Endodermal cell (in vitro differentiated cells): ENCODE data around the gene IL10RA. TPM values are rescaled to one million over a fixed set of nuclear protein-coding genes. Genes with fewer than 3 reads are reported as not detected.

ENCODE experiments used
- DNase-seq: peaks from one replicate; pipeline ENCODE4 v3.0.0-alpha.2; 2017
- H3K27ac ChIP-seq: 2 replicates; pipeline ENCODE4 v1.5.1; 2013; ENCODE audit warnings: mild to moderate bottlenecking, low read depth, low read length, moderate library complexity
- H3K27me3 ChIP-seq: 2 replicates; pipeline ENCODE4 v1.6.1; 2013; ENCODE audit warnings: mild to moderate bottlenecking, low read length, moderate library complexity; ENCODE audit not compliant: insufficient read depth, control insufficient read depth, poor library complexity, severe bottlenecking
- H3K36me3 ChIP-seq: 2 replicates; pipeline ENCODE4 v1.7.0; 2013; ENCODE audit warnings: mild to moderate bottlenecking, low read length, moderate library complexity; ENCODE audit not compliant: control insufficient read depth, insufficient read depth
- H3K4me1 ChIP-seq: one replicate; pipeline ENCODE4 v1.7.0; 2013; ENCODE audit warnings: low read length; ENCODE audit not compliant: control insufficient read depth, insufficient read depth
- H3K4me3 ChIP-seq: 2 replicates; pipeline ENCODE4 v1.5.1; 2013; ENCODE audit warnings: mild to moderate bottlenecking, low read length, moderate library complexity
- H3K9ac ChIP-seq: 2 replicates; pipeline ENCODE4 v1.6.1; 2013; ENCODE audit warnings: mild to moderate bottlenecking, low read length, moderate library complexity; ENCODE audit not compliant: poor library complexity, severe bottlenecking; ENCODE audit errors: extremely low read depth
- H3K9me3 ChIP-seq: 2 replicates; pipeline ENCODE4 v1.6.1; 2013; ENCODE audit warnings: mild to moderate bottlenecking, low read length, moderate library complexity; ENCODE audit not compliant: control insufficient read depth
- H3K27ac Mint-ChIP-seq: 2 replicates; pipeline ENCODE4 v1.8.0; 2020; ENCODE audit warnings: mixed read lengths
- H3K27me3 Mint-ChIP-seq: 2 replicates; pipeline ENCODE4 v1.8.0; 2021; ENCODE audit warnings: mild to moderate bottlenecking, mixed read lengths; ENCODE audit not compliant: insufficient read depth
- H3K36me3 Mint-ChIP-seq: 2 replicates; pipeline ENCODE4 v1.8.0; 2020; ENCODE audit warnings: low read depth, mixed read lengths
- H3K4me1 Mint-ChIP-seq: 2 replicates; pipeline ENCODE4 v1.8.0; 2020; ENCODE audit warnings: mixed read lengths
- H3K4me3 Mint-ChIP-seq: 2 replicates; pipeline ENCODE4 v1.8.0; 2020; ENCODE audit warnings: mild to moderate bottlenecking, moderate library complexity, mixed read lengths
- H3K9me3 Mint-ChIP-seq: 2 replicates; pipeline ENCODE4 v1.8.0; 2020; ENCODE audit warnings: mild to moderate bottlenecking, mixed read lengths
- CTCF ChIP-seq: fragments of 200-600 bp; sonication (generic); conservative IDR thresholded peaks from 2 replicates; pipeline ENCODE4 v1.5.0; 2021; ENCODE audit warnings: antibody characterized with exemption, mild to moderate bottlenecking
- WGBS, 2 experiments: methylation state at CpG; one replicate each; pipeline versions ENCODE4 v1.1.5 to v1.1.7; 2013; ENCODE audit warnings: missing lambda C conversion rate in 2 of 2, mixed read lengths in 1 of 2; ENCODE audit not compliant: insufficient coverage in 1 of 2, insufficient read length in 1 of 2; 5-methylcytosine and 5-hydroxymethylcytosine counted together
- total RNA-seq, 2 donors: library from RNA; stranded (reverse); fragmentation: NEBNext Ultra II Directional in 1 of 2; extraction: Animal tissue kit (Norgen Biotek cat#: 25700) in 1 of 2; gene quantifications; 2 replicates in 1 of 2; 3 replicates in 1 of 2; pipeline ENCODE4 v1.2.1, GENCODE V29; 2021

The IL10RA gene
- total RNA-seq, 2 donors from 2014 or later = 0.46 to 0.51 TPM

DNA sequence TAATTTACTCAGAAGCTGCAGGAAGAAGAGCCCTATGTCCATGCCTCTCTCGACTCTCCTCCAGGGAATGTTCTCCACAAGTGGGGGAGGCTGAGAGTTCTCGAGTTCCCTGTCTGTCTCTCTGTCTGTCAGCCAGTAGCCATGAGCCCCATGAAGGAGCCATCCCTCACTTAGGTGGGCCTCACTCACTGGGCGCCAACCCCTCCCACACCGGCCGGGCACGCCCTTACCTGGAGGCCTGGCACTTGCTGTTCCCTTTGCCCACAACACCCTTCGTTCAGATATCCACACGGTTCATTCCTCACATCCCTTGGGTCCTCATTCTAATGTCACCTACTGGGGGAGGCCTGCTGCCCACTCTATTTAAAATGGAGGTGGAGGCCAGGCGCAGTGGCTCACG, 14.2 kb upstream of the IL10RA start:
- TF ChIP-seq CTCF = no peak
- no peak overlapping the region for H3K9ac ChIP-seq
- 86 to 92% methylated on average over 8 to 10 of the region's 10 CpGs for WGBS, 2 experiments
- H3K4me1 ChIP-seq = no peaks in the 10 kb centered on the region
- Mint-ChIP-seq H3K27me3 (peaks cover 26% of the 10 kb centered on the region), H3K4me1 (peaks cover 2% of the 10 kb centered on the region), H3K9me3 (no peaks in the 10 kb centered on the region), H3K36me3 (no peaks in the 10 kb centered on the region), H3K4me3 (no peak overlapping the region), H3K27ac (no peak overlapping the region)
- no peak overlapping the region for H3K27ac ChIP-seq
- H3K4me3 ChIP-seq = no peak overlapping the region
- H3K27me3 ChIP-seq = peaks cover 3% of the 10 kb centered on the region
- H3K9me3 ChIP-seq = no peaks in the 10 kb centered on the region
- no peaks in the 10 kb centered on the region for H3K36me3 ChIP-seq
- no peak for DNase-seq

- Histone ChIP-seq H3K27me3 (peaks cover 3% of the 10 kb centered on the region), H3K36me3 (no peaks in the 10 kb centered on the region), H3K9ac (no peak overlapping the region), H3K4me3 (no peak overlapping the region), H3K27ac (no peak overlapping the region), H3K9me3 (no peaks in the 10 kb centered on the region), H3K4me1 (no peaks in the 10 kb centered on the region)
- WGBS, 2 experiments = 87 to 94% methylated on average over 9 of the region's 9 CpGs
- Mint-ChIP-seq H3K27ac (no peak overlapping the region), H3K9me3 (peaks cover 4% of the 10 kb centered on the region), H3K27me3 (peaks cover 27% of the 10 kb centered on the region), H3K4me1 (peaks cover 2% of the 10 kb centered on the region), H3K36me3 (no peaks in the 10 kb centered on the region), H3K4me3 (no peak overlapping the region)
- no peak for DNase-seq
- TF ChIP-seq CTCF = no peak
Measured at GRCh38 chr11:117972629-117973502, 13.3 kb upstream of the IL10RA start.

GRCh38 chr11:117973503-117973860, 12.7 kb upstream of the IL10RA start:
- Histone ChIP-seq H3K4me3 (no peak overlapping the region), H3K9me3 (no peaks in the 10 kb centered on the region), H3K36me3 (no peaks in the 10 kb centered on the region), H3K4me1 (no peaks in the 10 kb centered on the region), H3K27me3 (peaks cover 3% of the 10 kb centered on the region), H3K9ac (no peak overlapping the region), H3K27ac (no peak overlapping the region)
- Mint-ChIP-seq H3K9me3 (peaks cover 6% of the 10 kb centered on the region), H3K4me1 (peaks cover 2% of the 10 kb centered on the region), H3K4me3 (no peak overlapping the region), H3K27ac (no peak overlapping the region), H3K27me3 (peaks cover 24% of the 10 kb centered on the region), H3K36me3 (no peaks in the 10 kb centered on the region)
- TF ChIP-seq CTCF = no peak
- 93 to 94% methylated on average over 4 of the region's 4 CpGs for WGBS, 2 experiments
- no peak for DNase-seq
